ENCODE measurements around the gene TRIAP1.

DNA sequence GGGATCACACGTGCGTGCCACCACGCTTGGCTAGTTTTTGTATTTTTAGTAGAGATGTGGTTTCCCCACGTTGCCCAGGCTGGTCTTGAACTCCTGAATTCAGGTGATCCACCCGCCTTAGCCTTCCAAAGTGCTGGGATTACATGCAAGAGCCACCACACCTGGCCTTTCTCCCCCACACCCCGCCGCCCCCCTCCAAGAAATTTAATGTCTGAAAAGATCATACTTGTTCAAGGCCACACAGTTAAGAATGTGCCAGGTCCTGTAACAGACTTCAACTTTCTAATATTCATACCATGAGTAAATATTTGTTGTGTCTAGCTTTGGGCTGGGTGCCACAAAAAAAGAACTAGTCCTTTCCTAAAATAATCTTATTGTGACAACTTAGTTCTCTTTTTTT, 9.1 kb upstream of the TRIAP1 start:
- TF ChIP-seq, protein P1, sequence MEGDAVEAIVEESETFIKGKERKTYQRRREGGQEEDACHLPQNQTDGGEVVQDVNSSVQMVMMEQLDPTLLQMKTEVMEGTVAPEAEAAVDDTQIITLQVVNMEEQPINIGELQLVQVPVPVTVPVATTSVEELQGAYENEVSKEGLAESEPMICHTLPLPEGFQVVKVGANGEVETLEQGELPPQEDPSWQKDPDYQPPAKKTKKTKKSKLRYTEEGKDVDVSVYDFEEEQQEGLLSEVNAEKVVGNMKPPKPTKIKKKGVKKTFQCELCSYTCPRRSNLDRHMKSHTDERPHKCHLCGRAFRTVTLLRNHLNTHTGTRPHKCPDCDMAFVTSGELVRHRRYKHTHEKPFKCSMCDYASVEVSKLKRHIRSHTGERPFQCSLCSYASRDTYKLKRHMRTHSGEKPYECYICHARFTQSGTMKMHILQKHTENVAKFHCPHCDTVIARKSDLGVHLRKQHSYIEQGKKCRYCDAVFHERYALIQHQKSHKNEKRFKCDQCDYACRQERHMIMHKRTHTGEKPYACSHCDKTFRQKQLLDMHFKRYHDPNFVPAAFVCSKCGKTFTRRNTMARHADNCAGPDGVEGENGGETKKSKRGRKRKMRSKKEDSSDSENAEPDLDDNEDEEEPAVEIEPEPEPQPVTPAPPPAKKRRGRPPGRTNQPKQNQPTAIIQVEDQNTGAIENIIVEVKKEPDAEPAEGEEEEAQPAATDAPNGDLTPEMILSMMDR (optimal IDR thresholded peaks at IDR 0.05 in 1 of 3, IDR thresholded peaks at IDR 0.05 in 1 of 3, conservative IDR thresholded peaks at IDR 0.05 in 1 of 3; ENCODE audit: extremely low read depth in 1 of 3, insufficient read depth in 2 of 3, low read length in 3 of 3) = no peak
- no peak for TF ChIP-seq EZH2 (IDR thresholded peaks at IDR 0.05; ENCODE audit: low read length)
